T1000 (cell line): ENCODE results near the gene TBP.

Source experiments
- DNase-seq: peaks from one replicate; lab custom pipeline; 2025; ENCODE audit warnings: mixed read lengths; lab: John Stamatoyannopoulos, UW

TBP gene

DNA sequence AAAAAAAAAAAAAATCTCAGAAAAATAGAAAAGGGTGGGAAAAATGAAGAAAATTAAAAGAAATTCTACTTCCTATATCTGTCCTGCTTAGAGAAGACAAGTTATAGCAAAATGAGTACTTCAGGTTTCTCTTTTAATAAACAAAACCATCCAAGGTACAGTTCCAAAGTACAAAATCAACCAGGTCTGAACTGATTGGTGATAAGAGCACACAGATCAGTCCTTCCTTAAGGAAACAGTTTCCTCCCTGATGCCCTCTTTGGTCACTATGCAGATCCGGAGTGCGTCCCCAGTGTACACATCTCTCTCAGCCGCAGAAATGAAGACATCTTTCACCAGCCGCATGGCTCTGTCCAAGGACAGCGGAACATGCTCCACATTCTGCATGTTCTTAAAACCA lies 19.2 kb upstream of the TBP start:
- DNase-seq: no peak

- DNase-seq: no peak
These were observed 17.5 kb upstream of the TBP start for GRCh38 chr6:170536671-170537070.

DNA sequence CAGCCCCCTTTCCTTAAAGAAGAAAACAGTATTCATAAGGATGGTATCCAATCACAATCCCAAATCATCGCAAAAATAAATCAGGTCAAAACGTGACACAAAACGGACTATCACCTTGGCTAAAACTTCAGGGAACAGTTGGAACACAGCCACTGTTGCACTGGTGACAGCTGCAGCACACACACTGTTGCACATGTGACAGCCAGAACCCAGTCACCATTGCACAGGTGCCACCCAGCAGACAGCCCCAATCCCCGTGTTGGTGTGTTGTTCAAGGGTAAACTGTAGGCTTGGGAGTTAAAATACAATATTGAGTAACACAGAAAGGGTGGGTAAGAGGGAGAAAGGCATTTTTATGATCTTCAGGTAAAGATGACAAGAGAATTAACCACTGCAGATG lies 16.8 kb upstream of the TBP start:
- no peak for DNase-seq

GRCh38 chr6:170542031-170542719 lies 12.0 kb upstream of the TBP start:
- DNase-seq: no peak

DNA sequence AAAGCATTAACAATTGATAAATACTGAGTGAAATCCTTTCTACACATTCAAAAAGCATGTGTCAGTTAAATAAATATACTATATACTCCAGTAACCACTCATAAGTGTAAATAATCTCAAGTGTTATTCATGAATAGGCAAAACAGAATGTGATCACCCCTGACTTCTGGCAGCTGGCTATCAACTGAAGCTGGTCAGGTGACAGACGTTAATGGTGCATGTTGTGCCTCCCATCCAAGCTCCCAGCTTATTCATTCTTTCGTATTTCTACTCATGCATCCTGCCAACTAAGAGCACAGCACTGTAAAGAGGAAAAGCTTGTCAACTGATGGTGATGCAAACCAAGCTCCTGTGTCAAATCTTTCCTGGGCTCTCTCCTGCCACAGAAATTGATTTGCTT lies 8.8 kb upstream of the TBP start:
- DNase-seq: no peak

GRCh38 chr6:170552765-170553533 lies 1.2 kb upstream of the TBP start, which contains the start of gene PSMB1:
Gene PSMB1, minus strand, starts transcription at chr6:170553307. Its CDS starts 65 bp downstream, at chr6:170553242.
- DNase-seq: peak; percentile 79

DNA sequence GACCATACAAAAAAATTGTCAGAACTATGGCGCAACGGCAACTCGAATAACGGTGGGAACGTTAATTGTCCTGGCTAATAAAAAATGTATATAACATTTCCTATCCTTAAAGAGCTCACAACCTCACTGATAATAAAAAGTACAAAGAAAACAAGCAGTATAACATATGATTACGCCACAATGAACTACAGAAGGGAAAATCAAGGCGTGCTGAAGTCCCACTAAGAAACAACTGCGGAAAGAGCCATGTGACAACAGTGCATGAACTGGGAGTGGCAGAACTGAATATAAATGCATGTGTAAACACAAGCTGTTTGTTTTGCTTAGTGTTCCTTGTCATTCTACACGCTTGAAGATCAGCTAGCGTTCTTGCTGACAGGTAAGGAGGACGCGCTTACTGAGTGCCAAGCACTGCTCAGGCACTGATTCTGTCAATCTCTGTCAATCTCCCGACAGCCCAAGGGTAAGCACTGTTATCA lies 596 bp upstream of the TBP start:
- no peak for DNase-seq

DNA sequence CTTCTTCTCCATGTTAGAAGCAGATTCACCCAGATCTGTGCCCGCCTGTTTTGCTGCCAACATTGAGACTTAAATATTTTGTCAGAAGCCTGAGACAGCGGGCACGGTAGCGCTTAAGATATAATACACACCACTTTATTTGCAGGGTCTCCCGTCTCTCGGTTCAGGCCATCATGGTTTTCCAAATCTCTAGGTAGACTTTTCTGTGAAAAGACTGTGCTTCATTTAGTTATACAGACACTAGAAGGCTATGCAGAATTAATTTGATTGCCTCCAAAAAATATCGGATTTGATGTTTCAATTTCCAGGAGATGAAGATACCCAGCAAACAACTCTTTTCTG lies 598 bp downstream of the TBP start:
- DNase-seq: no peak

DNA sequence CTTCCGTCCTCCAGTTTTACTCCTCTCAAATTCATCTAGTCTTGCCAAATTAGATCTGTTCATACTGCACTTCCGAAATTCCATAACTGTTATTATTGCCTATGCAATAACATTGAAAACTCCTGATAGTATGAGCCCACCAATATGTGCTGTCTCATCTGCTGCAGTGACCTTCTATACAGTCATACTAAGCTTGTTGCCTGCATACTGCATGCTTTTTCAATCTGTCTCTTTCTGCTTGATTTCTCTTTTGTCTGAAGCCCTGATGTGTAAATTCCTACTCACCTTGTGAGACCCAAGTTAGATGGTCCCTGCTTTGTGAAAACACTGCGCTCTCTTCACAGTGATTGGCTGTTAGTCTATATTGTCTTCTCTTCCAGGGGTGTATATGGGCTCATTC lies 1.1 kb downstream of the TBP start:
- no peak for DNase-seq

DNA sequence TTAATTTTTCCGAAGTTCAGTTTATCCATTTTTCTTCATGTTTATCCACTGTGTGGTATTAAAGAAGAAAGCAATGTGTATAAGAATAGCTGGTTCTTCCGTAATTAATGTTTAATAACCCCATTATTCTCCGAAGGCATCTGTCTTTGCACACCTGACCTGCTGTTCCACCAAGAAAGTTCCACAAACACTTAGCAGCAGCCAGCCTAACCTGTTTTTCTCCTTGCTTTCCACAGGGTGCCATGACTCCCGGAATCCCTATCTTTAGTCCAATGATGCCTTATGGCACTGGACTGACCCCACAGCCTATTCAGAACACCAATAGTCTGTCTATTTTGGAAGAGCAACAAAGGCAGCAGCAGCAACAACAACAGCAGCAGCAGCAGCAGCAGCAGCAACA lies 7.4 kb downstream of the TBP start:
- no peak for DNase-seq

GRCh38 chr6:170564936-170565530 lies 10.9 kb downstream of the TBP start:
- no peak for DNase-seq

DNA sequence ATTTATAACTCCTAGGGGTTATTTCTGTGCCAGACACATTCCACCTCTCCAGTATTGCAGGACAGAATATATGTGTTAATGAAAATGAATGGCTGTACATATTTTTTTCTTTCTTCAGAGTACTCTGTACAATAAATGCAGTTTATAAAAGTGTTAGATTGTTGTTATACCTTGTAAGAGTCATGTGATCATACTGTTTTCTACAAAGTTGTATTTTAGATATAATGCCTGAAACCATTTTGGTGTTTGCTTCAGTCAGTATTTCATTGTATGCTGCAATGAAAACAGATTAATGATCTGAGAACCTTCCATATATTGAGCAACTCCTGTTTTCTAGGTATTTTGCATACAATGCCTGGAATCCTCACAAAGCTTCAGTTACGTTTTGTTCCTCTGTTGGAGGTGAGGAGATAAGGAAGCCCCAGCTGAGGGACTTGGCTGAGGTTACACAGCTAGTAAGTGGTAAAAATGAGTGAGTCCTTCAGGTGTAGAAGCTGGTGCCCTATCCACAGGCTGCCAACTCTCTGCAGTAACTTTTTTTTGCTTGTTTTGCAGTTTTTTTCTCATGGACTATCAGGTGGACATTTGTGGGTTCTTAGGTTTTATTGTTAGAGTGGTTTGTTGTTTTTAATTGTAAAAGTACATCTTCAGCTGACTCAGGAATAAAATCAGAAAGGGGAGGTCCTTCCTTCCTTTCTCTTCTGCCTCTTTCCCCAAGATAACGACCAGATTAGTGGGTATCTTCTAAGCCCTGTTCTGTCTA lies 18.7 kb downstream of the TBP start:
- DNase-seq: no peak

GRCh38 chr6:170575250-170575649 lies 21.1 kb downstream of the TBP start:
- DNase-seq: no peak

GRCh38 chr6:170578909-170579308 lies 24.7 kb downstream of the TBP start:
- DNase-seq: no peak

GRCh38 chr6:170583756-170584180 lies 29.6 kb downstream of the TBP start:
- DNase-seq: no peak

- DNase-seq: peak; percentile 83
These were observed 30.2 kb downstream of the TBP start, which contains the start of gene PDCD2 for GRCh38 chr6:170584181-170584953. Gene PDCD2, minus strand, starts transcription at chr6:170584637. Its CDS starts 56 bp downstream, at chr6:170584581.

- no peak for DNase-seq
These were observed 30.9 kb downstream of the TBP start for GRCh38 chr6:170584954-170585498.

DNA sequence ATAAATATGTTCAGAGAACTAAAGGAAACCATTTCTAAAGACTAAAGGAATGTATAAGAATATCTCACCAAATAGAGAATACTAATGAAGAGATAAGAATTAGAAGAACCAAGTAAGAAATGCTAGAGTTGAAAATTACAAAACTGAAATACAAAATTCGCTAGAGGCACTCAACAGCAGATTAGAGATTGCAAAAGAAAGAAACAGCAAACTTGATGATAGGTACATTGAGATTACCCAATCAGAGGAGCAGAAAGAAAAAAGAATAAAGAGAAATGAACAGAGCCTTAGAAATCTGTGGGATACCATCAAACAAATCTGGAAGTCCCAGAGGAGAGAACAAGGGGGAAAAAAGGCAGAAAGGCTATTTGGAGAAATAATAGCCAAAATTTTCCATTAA lies 36.6 kb downstream of the TBP start:
- DNase-seq: no peak

DNA sequence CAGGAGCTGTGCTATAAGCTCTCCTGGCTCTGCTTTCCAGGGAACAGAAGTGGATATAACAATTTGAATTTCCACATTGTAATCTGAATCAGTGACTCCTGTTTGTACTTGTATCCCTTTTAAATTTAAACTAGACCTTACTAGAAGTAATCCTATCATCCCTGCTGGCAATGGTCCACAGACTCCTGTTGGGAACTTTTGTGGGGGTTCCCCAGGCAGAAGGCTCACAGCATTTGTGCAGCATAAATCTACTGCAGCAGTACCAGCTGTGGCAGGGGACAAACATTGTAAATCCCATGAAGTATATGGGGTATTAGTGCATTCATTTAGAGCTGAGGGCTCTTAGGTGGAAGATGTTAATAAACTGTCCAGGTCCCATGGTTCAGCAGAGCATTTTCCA lies 42.3 kb downstream of the TBP start:
- no peak for DNase-seq

- DNase-seq: no peak
These were observed 43.1 kb downstream of the TBP start for GRCh38 chr6:170597278-170597677.
